Peyer's patch (tissue), 4 donors: ENCODE results near the gene ZFHX3.

Experiments used
- POLR2A ChIP-seq, 2 donors: fragments of 450-650 bp; IDR thresholded peaks; one replicate each; pipeline ENCODE4 v1.5.1; 2017; ENCODE audit warnings: antibody characterized with exemption in 2 of 2, mild to moderate bottlenecking in 2 of 2, moderate library complexity in 2 of 2
- TF ChIP-seq, protein P1 (sequence below), 6 experiments: fragments of 450-650 bp in 4 of 6; fragments of 200-600 bp in 2 of 6; sonication (generic) in 1 of 6; IDR thresholded peaks; one replicate each; pipeline ENCODE4 v1.5.1; 2017 to 2019; ENCODE audit warnings: antibody characterized with exemption in 6 of 6, mild to moderate bottlenecking in 3 of 6, moderate library complexity in 1 of 6

DNA sequence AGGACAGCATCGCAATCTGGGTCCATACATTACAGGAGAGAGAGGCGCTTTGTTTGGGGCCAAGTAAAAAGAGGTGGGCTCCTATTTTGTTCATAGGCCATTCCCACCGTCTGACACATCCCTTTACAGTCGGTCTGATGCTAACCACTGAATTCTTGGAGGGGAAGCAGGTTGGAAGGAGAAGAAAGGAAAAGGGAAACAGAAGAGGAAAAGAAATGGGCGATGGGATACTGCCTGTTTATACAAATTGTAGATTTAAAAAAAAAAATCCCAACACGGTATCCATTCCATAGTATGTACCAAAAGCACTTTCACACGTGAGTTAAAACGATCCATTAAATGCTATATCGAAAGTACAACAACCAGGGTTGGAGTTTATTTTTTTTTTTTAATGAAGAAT lies 4.0 kb upstream of the ZFHX3 start:
- TF ChIP-seq, protein P1, sequence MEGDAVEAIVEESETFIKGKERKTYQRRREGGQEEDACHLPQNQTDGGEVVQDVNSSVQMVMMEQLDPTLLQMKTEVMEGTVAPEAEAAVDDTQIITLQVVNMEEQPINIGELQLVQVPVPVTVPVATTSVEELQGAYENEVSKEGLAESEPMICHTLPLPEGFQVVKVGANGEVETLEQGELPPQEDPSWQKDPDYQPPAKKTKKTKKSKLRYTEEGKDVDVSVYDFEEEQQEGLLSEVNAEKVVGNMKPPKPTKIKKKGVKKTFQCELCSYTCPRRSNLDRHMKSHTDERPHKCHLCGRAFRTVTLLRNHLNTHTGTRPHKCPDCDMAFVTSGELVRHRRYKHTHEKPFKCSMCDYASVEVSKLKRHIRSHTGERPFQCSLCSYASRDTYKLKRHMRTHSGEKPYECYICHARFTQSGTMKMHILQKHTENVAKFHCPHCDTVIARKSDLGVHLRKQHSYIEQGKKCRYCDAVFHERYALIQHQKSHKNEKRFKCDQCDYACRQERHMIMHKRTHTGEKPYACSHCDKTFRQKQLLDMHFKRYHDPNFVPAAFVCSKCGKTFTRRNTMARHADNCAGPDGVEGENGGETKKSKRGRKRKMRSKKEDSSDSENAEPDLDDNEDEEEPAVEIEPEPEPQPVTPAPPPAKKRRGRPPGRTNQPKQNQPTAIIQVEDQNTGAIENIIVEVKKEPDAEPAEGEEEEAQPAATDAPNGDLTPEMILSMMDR (IDR thresholded peaks at IDR 0.05), result no peak
- TF ChIP-seq POLR2A (IDR thresholded peaks at IDR 0.05), result no peak
